Suprapubic skin (tissue), 4 donors: ENCODE data around the gene LRMDA. TPM values are rescaled to one million over a fixed set of nuclear protein-coding genes. Genes with fewer than 3 reads are reported as not detected.

ENCODE experiments used
- DNase-seq, 2 donors: peaks; one replicate each; pipeline ENCODE4 v3.0.0-alpha.2; 2019; ENCODE audit warnings: low spot score in 2 of 2
- H3K27ac ChIP-seq: fragments of 200-600 bp; sonication (generic); one replicate; pipeline ENCODE4 v1.5.1; 2019
- H3K27me3 ChIP-seq: fragments of 200-600 bp; sonication (generic); one replicate; pipeline ENCODE4 v1.5.1; 2019
- H3K36me3 ChIP-seq: fragments of 200-600 bp; sonication (generic); one replicate; pipeline ENCODE4 v1.5.1; 2019
- H3K4me1 ChIP-seq: fragments of 200-600 bp; sonication (generic); one replicate; pipeline ENCODE4 v1.5.1; 2019
- H3K4me3 ChIP-seq: fragments of 200-600 bp; sonication (generic); one replicate; pipeline ENCODE4 v1.5.1; 2019; ENCODE audit warnings: mild to moderate bottlenecking
- H3K9me3 ChIP-seq: fragments of 200-600 bp; sonication (generic); one replicate; pipeline ENCODE4 v1.5.1; 2019
- EP300 ChIP-seq: sonication (generic); formaldehyde crosslinking; IDR thresholded peaks from one replicate; pipeline ENCODE4 v1.6.1; 2017; ENCODE audit warnings: antibody characterized with exemption
- POLR2A ChIP-seq, 2 donors: fragments of 450-650 bp; IDR thresholded peaks; one replicate each; pipeline ENCODE4 v1.6.1; 2017; ENCODE audit warnings: antibody characterized with exemption in 2 of 2, mild to moderate bottlenecking in 2 of 2, moderate library complexity in 2 of 2
- POLR2AphosphoS5 ChIP-seq, 3 donors: sonication (generic); formaldehyde crosslinking; IDR thresholded peaks; one replicate each; pipeline ENCODE4 v1.6.1; 2017; ENCODE audit warnings: antibody characterized with exemption in 3 of 3
- WGBS: methylation state at CpG from one replicate; pipeline ENCODE4 v1.1.5; 2018; 5-methylcytosine and 5-hydroxymethylcytosine counted together
- total RNA-seq, 4 donors: library from RNA; depleted of rRNA; stranded (reverse); fragments of >200 nt; gene quantifications; one replicate each; pipeline ENCODE4 v1.1.0, GENCODE V29; 2016
- TF ChIP-seq, protein P1 (sequence below), 2 donors: fragments of 200-600 bp in 1 of 2; fragments of 450-650 bp in 1 of 2; sonication (generic) in 1 of 2; IDR thresholded peaks; one replicate each; pipeline ENCODE4 v1.5.1; 2016 to 2019; ENCODE audit warnings: antibody characterized with exemption in 2 of 2, mild to moderate bottlenecking in 1 of 2, moderate library complexity in 1 of 2

Gene LRMDA
- total RNA-seq, 4 donors from 2014 or later, result 0.10 to 2.9 (median 1.9) TPM; not detected in 1

DNA sequence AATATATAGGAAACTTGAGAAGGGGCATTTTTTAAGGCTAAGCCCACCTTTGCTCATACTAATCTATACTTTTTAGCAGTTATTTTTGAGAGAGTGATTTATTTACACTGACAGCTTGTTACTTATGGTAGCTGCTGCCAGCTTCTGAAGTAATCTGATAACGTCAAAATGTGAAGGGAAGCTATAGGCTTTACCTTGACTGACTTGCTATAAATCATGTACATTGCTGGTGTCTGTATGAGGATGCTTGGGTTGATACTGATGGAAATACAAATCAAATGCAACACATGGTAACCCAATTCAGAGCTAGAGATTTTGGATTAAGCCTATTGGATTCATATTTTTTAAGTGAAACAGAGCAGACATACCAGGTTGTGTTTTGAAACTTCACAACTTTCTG is 299.4 kb downstream of the LRMDA start:
- H3K27ac ChIP-seq, result no peak overlapping the region
- no peaks in the 10 kb centered on the region for H3K9me3 ChIP-seq
- no peak overlapping the region for H3K4me3 ChIP-seq
- TF ChIP-seq POLR2AphosphoS5 (IDR thresholded peaks at IDR 0.05) (no peak), EP300 (no peak), POLR2A (IDR thresholded peaks at IDR 0.05) (no peak)
- TF ChIP-seq, protein P1, sequence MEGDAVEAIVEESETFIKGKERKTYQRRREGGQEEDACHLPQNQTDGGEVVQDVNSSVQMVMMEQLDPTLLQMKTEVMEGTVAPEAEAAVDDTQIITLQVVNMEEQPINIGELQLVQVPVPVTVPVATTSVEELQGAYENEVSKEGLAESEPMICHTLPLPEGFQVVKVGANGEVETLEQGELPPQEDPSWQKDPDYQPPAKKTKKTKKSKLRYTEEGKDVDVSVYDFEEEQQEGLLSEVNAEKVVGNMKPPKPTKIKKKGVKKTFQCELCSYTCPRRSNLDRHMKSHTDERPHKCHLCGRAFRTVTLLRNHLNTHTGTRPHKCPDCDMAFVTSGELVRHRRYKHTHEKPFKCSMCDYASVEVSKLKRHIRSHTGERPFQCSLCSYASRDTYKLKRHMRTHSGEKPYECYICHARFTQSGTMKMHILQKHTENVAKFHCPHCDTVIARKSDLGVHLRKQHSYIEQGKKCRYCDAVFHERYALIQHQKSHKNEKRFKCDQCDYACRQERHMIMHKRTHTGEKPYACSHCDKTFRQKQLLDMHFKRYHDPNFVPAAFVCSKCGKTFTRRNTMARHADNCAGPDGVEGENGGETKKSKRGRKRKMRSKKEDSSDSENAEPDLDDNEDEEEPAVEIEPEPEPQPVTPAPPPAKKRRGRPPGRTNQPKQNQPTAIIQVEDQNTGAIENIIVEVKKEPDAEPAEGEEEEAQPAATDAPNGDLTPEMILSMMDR (IDR thresholded peaks at IDR 0.05), result no peak
- WGBS, result 48% methylated on average over 1 of the region's 1 CpG
- no peaks in the 10 kb centered on the region for H3K4me1 ChIP-seq
- no peak for DNase-seq
- H3K27me3 ChIP-seq, result no peaks in the 10 kb centered on the region
- no peaks in the 10 kb centered on the region for H3K36me3 ChIP-seq

DNA sequence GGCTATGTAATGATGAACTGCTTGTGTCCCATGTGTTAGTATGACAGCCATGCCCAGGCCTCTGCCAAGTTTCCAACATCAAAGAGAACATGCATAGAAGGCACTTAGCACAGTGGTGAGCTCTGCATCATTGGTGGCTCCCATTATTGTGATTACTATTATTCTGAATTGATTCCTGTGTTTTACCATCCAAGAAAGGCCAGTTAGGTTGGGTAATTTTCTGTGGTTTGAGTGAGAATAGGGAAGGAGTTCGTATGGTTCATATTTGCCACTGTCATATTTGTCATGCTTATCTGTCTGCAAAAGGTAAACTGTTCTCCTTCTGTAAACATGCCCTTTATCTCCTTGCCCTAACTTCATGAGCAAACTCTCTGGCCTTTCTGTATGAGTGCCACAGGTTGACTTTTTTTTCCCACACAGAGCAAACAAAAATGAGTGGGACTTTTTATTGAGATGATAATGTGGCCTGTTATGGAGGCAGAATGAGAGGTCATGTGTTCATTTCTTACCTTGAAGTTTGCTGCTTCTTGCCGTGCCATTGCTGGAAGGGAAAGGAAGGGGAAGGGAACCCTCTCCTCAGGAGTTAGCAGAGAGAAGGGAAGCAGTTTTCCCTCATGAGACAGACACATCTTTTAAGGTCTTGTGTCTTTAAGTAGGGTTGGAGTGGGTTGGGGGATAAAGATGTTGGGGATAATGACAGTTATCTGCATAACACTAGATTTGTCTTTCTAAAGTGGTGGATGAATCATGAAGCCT is 301.9 kb downstream of the LRMDA start:
- H3K4me1 ChIP-seq, result no peaks in the 10 kb centered on the region
- DNase-seq, result no peak
- WGBS, result 89% methylated on average over 2 of the region's 2 CpGs
- H3K36me3 ChIP-seq, result no peaks in the 10 kb centered on the region
- H3K4me3 ChIP-seq, result no peak overlapping the region
- TF ChIP-seq POLR2A (IDR thresholded peaks at IDR 0.05) (no peak), POLR2AphosphoS5 (IDR thresholded peaks at IDR 0.05) (no peak), EP300 (no peak)
- TF ChIP-seq, protein P1 (IDR thresholded peaks at IDR 0.05), result no peak
- H3K9me3 ChIP-seq, result no peaks in the 10 kb centered on the region
- H3K27me3 ChIP-seq, result no peaks in the 10 kb centered on the region
- no peak overlapping the region for H3K27ac ChIP-seq

DNA sequence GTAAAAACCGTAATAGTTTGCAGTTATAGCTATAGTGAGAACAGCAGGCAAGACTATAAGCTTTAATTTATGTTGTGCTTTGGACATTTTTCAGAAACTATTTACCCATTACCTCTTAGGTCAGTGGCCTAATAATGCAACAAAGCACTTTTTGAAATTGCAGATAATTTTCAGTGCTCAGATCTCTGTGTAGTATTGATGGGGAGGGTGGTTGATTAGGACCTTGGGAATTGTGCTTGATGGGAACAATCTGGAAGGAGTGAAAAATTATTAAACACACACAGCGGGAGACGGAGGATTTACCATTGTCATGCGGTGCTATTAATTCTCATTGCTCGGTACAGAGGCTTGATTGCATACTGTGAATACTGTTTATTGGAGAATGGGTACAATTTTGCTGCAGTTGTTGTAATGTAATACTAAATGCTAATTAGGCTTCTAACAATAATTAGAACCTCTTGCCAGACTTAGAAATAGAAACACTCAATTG is 304.8 kb downstream of the LRMDA start:
- no peak for DNase-seq
- H3K27me3 ChIP-seq, result no peaks in the 10 kb centered on the region
- 89% methylated on average over 5 of the region's 5 CpGs for WGBS

DNA sequence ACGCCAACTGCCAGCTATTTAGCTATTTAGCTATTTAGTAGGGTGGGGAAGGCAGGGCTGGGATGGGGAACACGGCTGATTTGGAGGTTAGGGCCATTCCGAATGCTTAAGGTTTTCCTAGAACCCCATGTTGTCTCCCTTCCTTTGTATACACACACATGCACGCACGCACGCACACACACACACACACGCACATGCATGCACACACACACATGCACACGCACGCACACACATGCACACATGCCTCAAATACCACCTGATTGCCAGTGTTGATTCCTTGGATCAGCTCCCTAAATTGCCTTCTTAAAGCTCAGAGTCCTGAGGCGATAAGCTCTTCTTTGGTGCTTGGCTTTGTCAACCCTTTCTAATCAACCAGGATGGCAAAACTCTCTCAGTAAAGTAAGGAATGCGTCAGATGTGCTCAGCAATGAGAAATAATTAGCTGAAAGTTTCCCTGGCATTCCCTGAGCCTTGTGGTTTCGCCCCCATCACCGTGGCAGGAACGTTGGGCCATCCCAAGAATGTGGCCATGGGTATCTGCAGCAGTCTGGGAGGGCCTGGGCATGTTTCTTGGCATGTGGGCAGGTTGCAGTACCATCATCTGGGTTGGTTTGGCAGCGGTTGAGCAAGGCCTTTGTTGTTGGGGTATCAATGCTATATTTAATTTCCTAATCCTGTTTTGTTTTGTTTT is 305.6 kb downstream of the LRMDA start:
- TF ChIP-seq EP300 (no peak), POLR2A (IDR thresholded peaks at IDR 0.05) (no peak), POLR2AphosphoS5 (IDR thresholded peaks at IDR 0.05) (no peak)
- TF ChIP-seq, protein P1 (IDR thresholded peaks at IDR 0.05), result no peak
- Histone ChIP-seq H3K4me1 (no peaks in the 10 kb centered on the region), H3K4me3 (no peak overlapping the region), H3K27ac (no peak overlapping the region), H3K36me3 (no peaks in the 10 kb centered on the region), H3K9me3 (no peaks in the 10 kb centered on the region), H3K27me3 (no peaks in the 10 kb centered on the region)
- 65% methylated on average over 15 of the region's 15 CpGs for WGBS
- DNase-seq, result no peak

More for the DNA sequence above, 304.8 kb downstream of the LRMDA start:
- Histone ChIP-seq H3K4me3 (no peak overlapping the region), H3K36me3 (no peaks in the 10 kb centered on the region), H3K4me1 (no peaks in the 10 kb centered on the region), H3K27ac (no peak overlapping the region), H3K9me3 (no peaks in the 10 kb centered on the region)
- TF ChIP-seq EP300, result no peak
- no peak for TF ChIP-seq POLR2A (IDR thresholded peaks at IDR 0.05)
- TF ChIP-seq POLR2AphosphoS5 (IDR thresholded peaks at IDR 0.05), result no peak
- TF ChIP-seq, protein P1 (IDR thresholded peaks at IDR 0.05), result no peak

DNA sequence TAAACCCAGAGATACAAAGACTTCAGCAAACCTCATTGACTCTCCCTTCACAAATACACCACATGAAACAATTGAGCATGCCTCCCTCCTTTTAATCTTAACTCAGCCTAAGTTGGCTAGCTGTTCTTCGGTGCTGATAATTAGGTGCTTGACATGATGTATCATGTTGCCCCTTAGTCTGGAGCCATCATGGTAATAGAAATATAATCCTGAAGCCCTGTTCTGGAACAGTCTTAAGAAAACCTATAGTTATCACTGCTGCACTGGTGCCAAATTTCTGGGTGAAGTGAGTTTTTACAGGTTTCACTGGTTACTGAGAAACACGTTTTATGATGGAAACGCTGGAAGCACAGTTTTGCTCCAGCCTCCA is 306.1 kb downstream of the LRMDA start:
- Histone ChIP-seq H3K9me3 (no peaks in the 10 kb centered on the region), H3K27ac (no peak overlapping the region), H3K4me3 (no peak overlapping the region), H3K36me3 (no peaks in the 10 kb centered on the region), H3K27me3 (no peaks in the 10 kb centered on the region), H3K4me1 (no peaks in the 10 kb centered on the region)
- 66% methylated on average over 3 of the region's 3 CpGs for WGBS
- no peak for DNase-seq
- TF ChIP-seq, protein P1 (IDR thresholded peaks at IDR 0.05), result no peak
- no peak for TF ChIP-seq POLR2AphosphoS5 (IDR thresholded peaks at IDR 0.05)
- TF ChIP-seq EP300, result no peak
- TF ChIP-seq POLR2A (IDR thresholded peaks at IDR 0.05), result no peak
